GM06990 (cell line): Measurements from ENCODE around the gene POLL.

Experiments
- DNase-seq: peaks from one replicate; pipeline ENCODE4 v3.0.0-alpha.2; 2011; ENCODE audit not compliant: insufficient read length; ENCODE audit errors: extremely low read depth
- H3K27me3 ChIP-seq: replicated peaks from 2 replicates; pipeline ENCODE4 v1.6.0; 2011; ENCODE audit warnings: low read length; ENCODE audit not compliant: control insufficient read depth, insufficient read depth
- H3K36me3 ChIP-seq: 2 replicates; pipeline ENCODE4 v1.5.1; 2011; ENCODE audit warnings: low read length; ENCODE audit not compliant: control insufficient read depth, insufficient read depth
- H3K4me3 ChIP-seq: replicated peaks from 2 replicates; pipeline ENCODE4 v1.5.1; 2011; ENCODE audit warnings: low read depth, mild to moderate bottlenecking, control low read depth, low read length
- TF ChIP-seq, protein P1 (sequence below): IDR thresholded peaks from 2 replicates; pipeline ENCODE4 v1.5.1; 2011; ENCODE audit warnings: low read length, control low read depth, mild to moderate bottlenecking, inconsistent platforms; ENCODE audit not compliant: insufficient read depth, poor library complexity, severe bottlenecking

Gene POLL

DNA sequence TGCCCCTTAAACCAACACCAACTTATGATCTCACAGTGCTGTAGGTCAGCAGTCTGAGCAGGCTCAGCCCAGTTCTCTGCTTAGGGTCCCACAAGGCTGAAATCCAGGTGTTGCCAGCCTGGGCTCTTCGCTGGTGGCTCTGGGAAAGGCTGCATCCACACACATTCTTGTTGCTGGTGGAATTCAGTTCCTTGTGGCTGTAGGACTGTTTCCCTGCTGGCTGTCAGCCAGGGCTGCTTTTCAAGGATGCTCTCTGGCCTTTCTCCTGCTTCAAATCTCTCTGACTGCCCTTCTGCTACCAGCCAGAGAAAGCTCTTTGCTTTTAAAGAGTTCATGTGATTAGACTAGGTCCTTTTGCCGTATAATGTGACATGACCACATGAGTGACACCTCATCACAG, 15.3 kb downstream of the POLL start:
- TF ChIP-seq, protein P1, sequence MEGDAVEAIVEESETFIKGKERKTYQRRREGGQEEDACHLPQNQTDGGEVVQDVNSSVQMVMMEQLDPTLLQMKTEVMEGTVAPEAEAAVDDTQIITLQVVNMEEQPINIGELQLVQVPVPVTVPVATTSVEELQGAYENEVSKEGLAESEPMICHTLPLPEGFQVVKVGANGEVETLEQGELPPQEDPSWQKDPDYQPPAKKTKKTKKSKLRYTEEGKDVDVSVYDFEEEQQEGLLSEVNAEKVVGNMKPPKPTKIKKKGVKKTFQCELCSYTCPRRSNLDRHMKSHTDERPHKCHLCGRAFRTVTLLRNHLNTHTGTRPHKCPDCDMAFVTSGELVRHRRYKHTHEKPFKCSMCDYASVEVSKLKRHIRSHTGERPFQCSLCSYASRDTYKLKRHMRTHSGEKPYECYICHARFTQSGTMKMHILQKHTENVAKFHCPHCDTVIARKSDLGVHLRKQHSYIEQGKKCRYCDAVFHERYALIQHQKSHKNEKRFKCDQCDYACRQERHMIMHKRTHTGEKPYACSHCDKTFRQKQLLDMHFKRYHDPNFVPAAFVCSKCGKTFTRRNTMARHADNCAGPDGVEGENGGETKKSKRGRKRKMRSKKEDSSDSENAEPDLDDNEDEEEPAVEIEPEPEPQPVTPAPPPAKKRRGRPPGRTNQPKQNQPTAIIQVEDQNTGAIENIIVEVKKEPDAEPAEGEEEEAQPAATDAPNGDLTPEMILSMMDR = no peak
- DNase-seq = no peak
- Histone ChIP-seq H3K27me3 (no peaks in the 10 kb centered on the region), H3K36me3 (peaks cover 4% of the 10 kb centered on the region), H3K4me3 (no peak overlapping the region)

DNA sequence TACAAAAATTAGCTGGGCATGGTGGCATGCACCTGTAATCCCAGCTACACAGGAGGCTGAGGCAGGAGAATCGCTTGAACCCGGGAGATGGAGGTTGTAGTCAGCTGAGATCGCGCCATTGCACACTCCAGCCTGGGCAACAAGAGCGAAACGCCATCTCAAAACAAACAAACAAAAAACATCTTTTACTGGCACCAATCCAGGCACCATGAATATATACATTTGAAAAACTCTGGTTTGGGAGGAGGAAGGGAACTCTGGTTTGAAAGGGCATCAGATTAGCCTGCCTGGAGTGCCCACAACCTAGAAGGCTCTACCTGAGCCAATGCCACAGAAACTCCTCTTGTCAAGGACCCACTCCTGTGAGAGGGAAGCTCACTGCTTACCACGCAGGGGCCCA, 15.9 kb downstream of the POLL start:
- no peak for DNase-seq
- TF ChIP-seq, protein P1 = no peak
- Histone ChIP-seq H3K27me3 (no peaks in the 10 kb centered on the region), H3K4me3 (no peak overlapping the region), H3K36me3 (no peaks in the 10 kb centered on the region; the same call in 1 of the 2 replicates)

DNA sequence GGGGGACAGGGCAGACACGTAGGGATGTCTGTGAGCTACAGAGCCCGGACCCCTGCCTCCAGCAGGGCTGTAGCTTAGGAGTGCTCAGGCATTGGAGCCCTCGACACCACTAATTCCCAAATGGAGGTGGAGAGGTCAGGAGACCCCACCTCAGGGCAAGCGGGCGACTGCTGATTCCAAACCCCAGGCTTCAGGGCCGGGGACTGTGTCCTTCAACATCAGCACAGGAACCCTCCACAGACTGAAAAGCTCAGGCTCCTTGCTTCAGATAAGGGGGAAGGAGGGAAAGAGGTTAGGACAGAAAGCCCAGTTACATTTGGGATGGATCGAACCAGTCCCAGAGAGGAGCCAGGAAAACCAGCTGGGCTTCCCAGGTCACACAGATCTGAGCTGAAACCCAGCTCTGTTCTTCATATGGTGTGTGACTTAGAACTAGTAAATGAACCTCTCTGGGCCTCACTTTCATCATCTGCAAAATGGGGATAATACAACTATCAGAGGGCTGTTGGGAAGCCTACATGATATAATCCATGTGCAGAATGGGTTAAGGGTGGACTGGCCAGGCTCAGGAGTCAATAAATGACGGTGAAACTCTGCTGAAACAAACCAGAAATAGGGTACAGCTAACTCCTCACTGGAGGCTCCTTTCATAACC, 16.7 kb downstream of the POLL start:
- H3K36me3 ChIP-seq = no peaks in the 10 kb centered on the region
- TF ChIP-seq, protein P1 = no peak
- H3K27me3 ChIP-seq = no peaks in the 10 kb centered on the region; the same call in 1 of the 2 replicates
- H3K4me3 ChIP-seq = no peak overlapping the region
- no peak for DNase-seq

DNA sequence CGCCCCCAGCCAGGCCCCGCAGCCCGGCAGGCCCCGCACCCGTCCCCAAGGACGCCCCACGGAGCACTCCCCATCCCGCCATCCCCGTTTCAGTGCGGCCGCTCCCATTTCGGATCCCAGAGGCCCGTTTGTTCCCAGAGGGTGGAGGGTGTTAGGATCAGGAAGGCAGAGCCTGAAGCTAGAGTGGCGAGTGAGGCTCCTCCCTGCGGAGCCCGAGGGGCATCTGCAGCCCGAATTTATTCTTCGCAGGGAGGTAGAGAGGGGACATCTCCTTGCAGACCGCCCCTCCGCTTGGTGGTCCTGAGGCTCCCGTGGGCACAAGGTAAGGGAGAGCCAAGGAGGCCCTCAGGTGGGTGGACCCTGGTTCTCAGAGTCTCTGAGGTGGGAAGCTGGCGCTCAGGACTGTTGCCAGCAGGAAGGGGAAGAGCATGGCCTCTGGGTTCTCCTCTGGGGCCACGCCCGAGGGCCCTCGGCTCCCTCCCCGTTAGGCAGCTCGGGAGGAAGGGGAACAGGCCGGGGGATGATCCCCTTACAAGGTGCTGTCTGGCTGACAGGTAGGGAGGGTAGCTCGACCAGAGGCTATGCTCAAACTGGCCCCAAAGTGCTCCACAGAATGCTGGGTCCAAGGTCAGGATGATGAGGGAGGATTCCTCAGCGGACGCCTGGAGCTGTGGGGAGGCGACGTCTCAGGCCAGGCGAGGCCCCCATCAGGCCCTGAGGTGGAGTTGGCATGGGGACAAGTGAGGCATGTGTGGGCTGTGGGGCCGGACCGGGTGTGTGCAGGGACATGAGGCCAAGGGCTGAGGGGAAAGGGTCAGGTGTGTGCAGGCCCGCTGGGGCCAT, 17.4 kb downstream of the POLL start:
- TF ChIP-seq, protein P1 = no peak
- no peaks in the 10 kb centered on the region; the same call in none of the 2 replicates for H3K27me3 ChIP-seq
- no peak for DNase-seq

DNA sequence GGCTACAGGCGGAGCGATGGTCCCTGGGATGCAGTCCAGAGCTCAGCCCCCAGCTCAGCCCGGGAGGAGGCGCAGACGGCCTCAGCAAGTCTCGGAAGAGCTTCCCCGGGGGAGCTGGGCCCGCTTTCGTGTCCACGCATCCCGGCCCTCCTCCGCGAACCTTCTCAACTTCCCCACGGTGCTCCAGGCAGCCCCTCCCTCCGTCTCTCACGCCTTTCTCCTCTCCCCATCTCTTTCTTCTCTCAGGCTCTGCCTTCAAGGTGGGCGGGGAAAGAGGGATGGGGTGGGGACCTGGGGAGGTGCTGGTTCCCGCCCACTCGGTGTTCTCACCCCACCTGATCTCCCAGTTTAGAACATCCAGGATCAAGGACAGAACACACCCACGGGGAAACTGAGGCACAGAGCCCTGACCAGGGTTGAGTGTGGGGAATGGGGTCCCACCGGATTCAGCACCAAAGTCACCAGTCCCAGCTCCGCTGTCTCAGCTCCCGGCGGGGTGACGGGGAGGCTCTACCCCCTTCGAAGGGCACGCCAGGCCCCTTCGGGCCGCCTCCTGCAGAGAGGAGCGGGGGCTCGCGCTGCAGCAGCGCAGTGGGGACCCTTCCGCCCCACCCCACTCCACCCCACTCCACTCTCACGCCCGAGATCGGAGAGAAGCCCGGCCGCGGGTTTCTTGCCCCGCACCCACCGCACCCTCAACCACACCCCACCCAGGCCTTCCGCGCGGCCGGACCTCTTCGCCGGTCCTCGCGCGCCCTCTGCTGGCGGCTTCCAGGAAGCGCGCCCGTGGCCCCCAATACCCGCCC, 18.2 kb downstream of the POLL start:
- peak overlapping the region; percentile 77 for H3K4me3 ChIP-seq
- H3K27me3 ChIP-seq = no peaks in the 10 kb centered on the region; the same call in none of the 2 replicates
- H3K36me3 ChIP-seq = no peaks in the 10 kb centered on the region
- TF ChIP-seq, protein P1 = peak; percentile 78
- DNase-seq = peak; percentile 81

More for the DNA sequence above, 17.4 kb downstream of the POLL start:
- H3K4me3 ChIP-seq = peak overlapping the region; percentile 77
- H3K36me3 ChIP-seq = no peaks in the 10 kb centered on the region
